BE2C (cell line): ENCODE measurements around the gene PSENEN.

ENCODE experiments used
- DNase-seq: peaks from one replicate; pipeline ENCODE4 v3.0.0-alpha.2; 2020
- H3K27me3 ChIP-seq: fragments of 250-450 bp; sonication (Bioruptor Pico); 2 replicates; pipeline ENCODE4 v1.5.1; 2020; ENCODE audit warnings: mild to moderate bottlenecking
- H3K36me3 ChIP-seq: fragments of 250-450 bp; sonication (Bioruptor Pico); 2 replicates; pipeline ENCODE4 v1.5.1; 2020; ENCODE audit warnings: mild to moderate bottlenecking
- H3K4me1 ChIP-seq: fragments of 250-450 bp; sonication (Bioruptor Pico); 2 replicates; pipeline ENCODE4 v1.5.1; 2020
- H3K4me3 ChIP-seq: 2 replicates; pipeline ENCODE4 v1.5.1; 2011; ENCODE audit warnings: low read depth, low read length
- H3K9me3 ChIP-seq: fragments of 250-450 bp; sonication (Bioruptor Pico); 2 replicates; pipeline ENCODE4 v1.5.1; 2020
- CTCF ChIP-seq: IDR thresholded peaks from 2 replicates; pipeline ENCODE4 v1.5.1; 2012; ENCODE audit warnings: mild to moderate bottlenecking, low read depth, low read length

Gene PSENEN

GRCh38 chr19:35777086-35777841, 31.8 kb downstream of the PSENEN start:
- Histone ChIP-seq H3K9me3 (no peaks in the 10 kb centered on the region), H3K4me1 (peaks cover 6% of the 10 kb centered on the region), H3K36me3 (peaks cover 2% of the 10 kb centered on the region; the same call in 1 of the 2 replicates), H3K4me3 (no peak overlapping the region), H3K27me3 (no peaks in the 10 kb centered on the region)
- DNase-seq, result no peak
- no peak for TF ChIP-seq CTCF

- Histone ChIP-seq H3K4me3 (no peak overlapping the region), H3K4me1 (peaks cover 6% of the 10 kb centered on the region), H3K27me3 (no peaks in the 10 kb centered on the region), H3K36me3 (peaks cover 5% of the 10 kb centered on the region; the same call in 1 of the 2 replicates), H3K9me3 (no peaks in the 10 kb centered on the region)
- DNase-seq, result no peak
- no peak for TF ChIP-seq CTCF
These were observed 32.5 kb downstream of the PSENEN start for GRCh38 chr19:35777961-35778360.

GRCh38 chr19:35779033-35779432, 33.6 kb downstream of the PSENEN start:
- H3K4me3 ChIP-seq, result no peak overlapping the region
- DNase-seq, result no peak
- peaks cover 5% of the 10 kb centered on the region; the same call in 1 of the 2 replicates for H3K36me3 ChIP-seq
- no peak for TF ChIP-seq CTCF
- H3K9me3 ChIP-seq, result no peaks in the 10 kb centered on the region
- H3K4me1 ChIP-seq, result peaks cover 6% of the 10 kb centered on the region
- no peaks in the 10 kb centered on the region for H3K27me3 ChIP-seq

- peaks cover 6% of the 10 kb centered on the region for H3K4me1 ChIP-seq
- H3K9me3 ChIP-seq, result no peaks in the 10 kb centered on the region
- H3K36me3 ChIP-seq, result peaks cover 5% of the 10 kb centered on the region; the same call in 1 of the 2 replicates
- no peaks in the 10 kb centered on the region for H3K27me3 ChIP-seq
- no peak for DNase-seq
- no peak for TF ChIP-seq CTCF
- no peak overlapping the region for H3K4me3 ChIP-seq
These were observed 34.6 kb downstream of the PSENEN start for GRCh38 chr19:35780058-35780457.

- DNase-seq, result no peak
- Histone ChIP-seq H3K4me1 (peaks cover 6% of the 10 kb centered on the region), H3K9me3 (no peaks in the 10 kb centered on the region), H3K27me3 (no peaks in the 10 kb centered on the region), H3K4me3 (no peak overlapping the region), H3K36me3 (peaks cover 5% of the 10 kb centered on the region; the same call in 1 of the 2 replicates)
- TF ChIP-seq CTCF, result no peak
These were observed 35.3 kb downstream of the PSENEN start for GRCh38 chr19:35780717-35781116.

- peaks cover 5% of the 10 kb centered on the region; the same call in 1 of the 2 replicates for H3K4me1 ChIP-seq
- H3K27me3 ChIP-seq, result no peaks in the 10 kb centered on the region
- H3K36me3 ChIP-seq, result peaks cover 5% of the 10 kb centered on the region; the same call in 1 of the 2 replicates
- DNase-seq, result no peak
- no peak for TF ChIP-seq CTCF
- H3K9me3 ChIP-seq, result no peaks in the 10 kb centered on the region
- H3K4me3 ChIP-seq, result no peak overlapping the region
These were observed 36.2 kb downstream of the PSENEN start for GRCh38 chr19:35781650-35782049.
